ENCODE data around the gene PLPP3. TPM values are rescaled to one million over a fixed set of nuclear protein-coding genes. Genes with fewer than 3 reads are reported as not detected.

The PLPP3 gene
- total RNA-seq, 1 experiment from 2014 or later: 26.5 TPM

DNA sequence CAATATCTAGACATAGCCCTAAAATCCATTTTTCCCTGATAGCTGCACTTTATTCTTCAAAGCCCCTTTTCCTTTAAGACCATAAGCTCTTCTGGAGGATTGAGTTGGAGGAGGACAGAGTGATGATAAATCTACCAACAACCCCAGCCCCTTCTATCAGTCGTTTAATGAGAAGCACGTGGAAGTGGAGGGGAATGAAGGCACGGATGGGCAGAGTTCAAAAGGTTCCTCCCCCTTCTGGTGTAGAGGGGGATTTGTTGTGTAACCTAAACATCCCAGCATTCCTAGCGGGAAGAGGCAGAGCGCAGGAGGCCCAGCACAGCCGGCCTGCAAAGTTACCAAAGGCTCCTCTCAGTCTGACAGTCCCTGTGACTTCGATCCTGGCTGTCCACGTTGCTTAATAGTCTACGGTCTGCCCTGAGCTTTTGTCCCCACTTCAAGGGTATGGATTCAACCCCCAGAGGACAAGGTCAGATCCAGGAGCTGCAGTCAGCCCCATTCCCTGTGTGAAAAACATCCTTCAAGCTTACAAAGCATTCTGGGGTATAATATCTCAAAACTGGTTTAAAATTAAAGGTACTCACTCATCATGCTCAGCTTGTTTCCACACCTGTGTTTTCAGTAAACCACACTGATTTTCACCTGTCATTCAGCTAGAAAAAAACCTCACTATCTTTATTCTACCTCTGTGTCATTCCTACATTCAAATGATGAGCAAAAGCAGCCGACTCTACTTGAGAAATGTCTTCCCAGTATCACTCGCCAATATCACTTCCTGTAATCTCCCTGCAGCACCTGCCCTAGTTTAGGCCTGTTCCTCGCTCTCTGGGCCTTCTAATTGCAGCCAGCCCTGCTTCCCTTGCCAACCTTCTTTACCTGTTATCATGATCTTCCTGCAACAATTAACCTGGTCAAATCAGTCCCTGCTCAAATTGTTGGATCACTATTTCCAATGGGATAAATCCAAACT is 117.9 kb downstream of the PLPP3 start:
- DNase-seq (ENCODE audit: low read depth, low spot score): no peak
- in situ Hi-C loops (cut with HindIII; ENCODE audit: low pct_unique_long_range_greater_than_20kb, low sequenced_read_pairs): no loop called here

DNA sequence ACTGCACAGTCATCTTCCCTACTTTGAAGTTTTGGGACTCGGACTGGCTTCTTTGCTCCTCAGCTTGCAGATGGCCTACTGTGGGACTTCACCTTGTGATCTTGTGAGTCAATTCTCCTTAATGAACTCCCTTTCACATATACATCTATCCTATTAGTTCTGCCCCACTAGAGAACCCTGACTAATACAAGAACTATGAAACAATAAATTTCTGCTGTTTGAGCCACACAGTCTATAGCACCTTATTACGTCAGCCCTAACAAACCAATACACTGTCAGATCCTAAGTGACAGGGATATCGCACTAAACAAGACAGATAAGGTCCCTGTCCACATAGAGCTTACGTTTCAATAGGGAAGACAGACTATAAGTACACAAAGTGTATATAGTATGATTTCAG is 120.1 kb downstream of the PLPP3 start:
- in situ Hi-C loops (cut with HindIII; ENCODE audit: low pct_unique_long_range_greater_than_20kb, low sequenced_read_pairs): no loop called here
- no peak for DNase-seq (ENCODE audit: low read depth, low spot score)

DNA sequence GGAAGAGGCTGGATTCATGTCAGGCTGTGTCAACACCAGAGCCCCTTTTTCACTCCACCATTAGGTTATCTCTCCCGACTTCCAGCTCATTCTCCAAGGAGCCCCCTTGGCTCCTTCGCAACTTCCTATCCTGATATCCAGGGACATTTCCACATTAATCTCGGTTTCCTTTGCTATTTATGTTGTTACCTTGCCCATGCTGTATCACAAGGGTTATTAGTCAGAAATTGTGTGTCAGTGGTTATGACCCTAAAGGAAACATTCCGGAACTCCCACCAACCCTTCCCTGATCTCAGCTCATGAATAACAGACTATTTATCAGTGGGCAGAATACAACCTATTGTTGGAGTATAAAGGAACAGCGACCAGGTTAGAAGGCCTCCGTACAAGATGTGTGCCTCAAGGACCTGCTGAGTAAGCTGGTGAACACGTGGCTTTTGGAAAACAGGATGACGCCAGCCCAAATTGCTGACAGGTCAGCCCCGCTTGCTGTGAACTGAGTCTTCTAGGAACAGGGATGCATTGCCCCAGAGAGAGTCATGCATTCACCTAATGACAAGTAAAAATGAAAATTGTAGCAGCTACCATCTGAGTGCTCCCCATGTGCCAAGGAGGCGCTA is 121.5 kb downstream of the PLPP3 start:
- in situ Hi-C loops (cut with HindIII; ENCODE audit: low pct_unique_long_range_greater_than_20kb, low sequenced_read_pairs): no loop called here
- peak; percentile 45 for DNase-seq (ENCODE audit: low read depth, low spot score)

DNA sequence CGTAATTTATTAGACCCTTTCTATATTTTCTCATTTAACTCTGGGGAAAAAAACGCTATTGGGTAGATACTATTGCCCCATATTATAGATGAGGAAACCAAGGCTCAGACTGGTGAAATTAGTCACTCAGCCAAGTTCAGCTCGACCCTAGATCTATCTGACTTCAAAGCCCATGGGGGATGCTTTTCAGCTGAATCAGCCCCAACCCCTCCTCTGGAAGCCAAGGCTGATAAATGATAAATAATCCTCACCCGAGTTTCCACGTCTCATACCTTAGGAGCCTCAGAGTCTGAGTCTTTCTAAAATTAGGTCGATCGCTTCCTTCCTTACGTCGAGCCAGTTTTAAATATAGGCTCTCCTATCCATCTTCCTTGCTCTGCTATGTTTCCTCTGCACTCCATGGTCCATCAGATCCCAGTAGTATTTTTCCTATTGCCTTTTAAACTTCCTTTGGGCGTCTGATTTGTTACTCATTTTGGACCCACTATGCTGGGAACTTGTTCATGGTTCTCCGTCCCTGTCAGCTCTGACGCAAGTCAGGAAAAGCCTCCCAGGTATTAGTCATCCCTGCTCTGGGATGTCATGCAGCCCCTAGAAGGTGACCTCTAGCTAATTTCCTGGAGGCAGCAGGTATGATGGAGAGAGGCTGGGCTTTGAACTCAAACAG is 122.8 kb downstream of the PLPP3 start:
- in situ Hi-C loops (cut with HindIII; ENCODE audit: low pct_unique_long_range_greater_than_20kb, low sequenced_read_pairs): no loop called here
- DNase-seq (ENCODE audit: low read depth, low spot score): no peak

DNA sequence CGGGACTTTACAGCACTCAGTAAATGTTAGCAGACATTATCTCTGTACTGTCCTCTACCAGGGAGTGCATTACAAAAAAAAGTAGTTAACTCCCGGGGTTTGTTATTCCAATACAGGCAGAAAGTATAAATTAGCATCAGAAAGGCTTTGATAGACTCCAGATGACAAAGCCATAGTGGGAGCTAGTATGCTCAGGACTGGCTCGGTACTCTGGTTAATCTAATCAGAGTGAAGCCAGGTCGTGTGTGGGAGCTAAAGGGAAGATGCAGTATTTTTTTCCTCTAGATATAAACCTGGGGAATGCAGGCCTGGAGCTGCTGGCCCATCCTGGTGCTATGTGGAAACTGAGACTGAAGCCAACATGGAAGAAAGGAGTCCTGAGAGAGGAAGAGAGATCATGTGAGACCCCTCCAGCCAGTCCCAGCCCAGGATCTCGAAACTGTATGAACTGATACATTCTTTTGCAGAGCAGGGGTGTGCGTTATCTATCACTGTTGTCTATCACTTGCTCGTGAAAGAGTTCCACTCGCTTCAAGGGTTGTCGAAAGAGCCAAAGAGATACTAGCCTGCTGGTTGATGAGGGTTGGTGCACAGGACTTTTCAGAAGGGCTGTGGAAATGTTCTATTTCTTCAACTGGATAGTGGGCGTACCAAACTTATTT is 125.8 kb downstream of the PLPP3 start:
- DNase-seq (ENCODE audit: low read depth, low spot score): no peak
- in situ Hi-C loops (cut with HindIII; ENCODE audit: low pct_unique_long_range_greater_than_20kb, low sequenced_read_pairs): no loop called here

DNA sequence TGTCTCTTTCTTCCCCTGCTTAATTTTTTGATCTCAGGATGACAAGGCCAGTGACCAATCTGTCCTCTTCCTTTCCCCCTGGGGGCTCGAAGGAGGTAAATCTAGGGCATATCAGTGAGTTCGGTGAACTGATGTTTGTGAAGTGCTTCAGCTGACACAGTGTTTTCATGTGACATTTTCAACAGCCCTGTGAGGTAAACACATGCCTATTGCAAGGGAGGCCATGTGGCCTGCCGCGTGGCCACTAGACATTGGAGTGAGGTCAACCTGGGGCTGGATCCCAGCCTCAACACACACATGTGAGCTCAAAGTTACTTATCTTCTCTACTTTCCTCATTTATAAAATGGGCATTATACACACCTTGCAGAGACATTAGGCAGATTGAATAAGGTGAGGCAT is 126.3 kb downstream of the PLPP3 start:
- in situ Hi-C loops (cut with HindIII; ENCODE audit: low pct_unique_long_range_greater_than_20kb, low sequenced_read_pairs): no loop called here

DNA sequence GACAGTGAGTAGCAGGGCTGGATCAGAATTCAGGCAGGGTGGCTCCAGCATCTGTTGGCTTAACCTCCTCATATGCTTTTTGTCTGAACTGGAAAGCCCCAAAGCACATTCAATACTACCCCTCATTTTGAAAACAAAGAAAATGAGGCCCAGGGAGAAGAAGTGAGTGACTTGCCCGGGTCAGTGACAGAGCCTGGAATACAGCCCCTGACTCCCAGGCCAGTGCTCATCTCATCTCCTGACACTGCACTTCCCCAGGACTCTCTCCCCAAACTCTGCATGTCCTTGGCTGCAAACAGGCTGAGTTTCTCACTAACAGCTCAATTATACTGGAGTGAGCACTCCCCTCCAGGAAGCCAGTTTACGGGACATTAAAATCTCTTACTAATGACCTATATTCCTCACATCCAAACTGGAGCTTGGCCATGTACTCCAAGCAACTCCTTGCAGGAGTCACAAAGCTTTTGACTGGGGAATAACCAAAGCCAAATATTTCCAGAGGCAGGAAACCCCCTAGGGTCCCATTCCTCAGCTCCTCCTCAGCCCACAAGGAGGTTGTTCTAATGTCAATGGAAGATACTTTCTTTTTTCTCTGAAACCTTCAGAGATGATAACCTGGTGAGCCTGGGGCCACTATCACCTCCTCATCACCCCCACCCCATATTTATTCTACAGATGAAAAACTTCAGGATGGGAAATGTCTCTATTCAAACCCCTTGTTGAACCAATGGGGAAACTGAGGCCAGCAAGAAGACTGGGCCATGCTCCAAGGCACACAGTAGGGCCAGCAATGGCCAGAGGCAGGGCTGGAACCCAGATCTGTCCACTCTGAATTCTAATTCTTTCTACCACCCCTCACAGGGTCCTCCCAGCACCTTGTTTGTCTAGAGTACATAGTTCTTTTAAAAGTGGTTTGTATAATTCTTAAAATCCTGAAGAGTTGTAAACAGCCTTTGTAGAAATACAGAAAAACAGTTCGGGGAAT is 127.0 kb downstream of the PLPP3 start:
- no peak for DNase-seq (ENCODE audit: low read depth, low spot score)
- in situ Hi-C loops (cut with HindIII; ENCODE audit: low pct_unique_long_range_greater_than_20kb, low sequenced_read_pairs): no loop called here

More for the DNA sequence above, 126.3 kb downstream of the PLPP3 start:
- no peak for DNase-seq (ENCODE audit: low read depth, low spot score)

DNA sequence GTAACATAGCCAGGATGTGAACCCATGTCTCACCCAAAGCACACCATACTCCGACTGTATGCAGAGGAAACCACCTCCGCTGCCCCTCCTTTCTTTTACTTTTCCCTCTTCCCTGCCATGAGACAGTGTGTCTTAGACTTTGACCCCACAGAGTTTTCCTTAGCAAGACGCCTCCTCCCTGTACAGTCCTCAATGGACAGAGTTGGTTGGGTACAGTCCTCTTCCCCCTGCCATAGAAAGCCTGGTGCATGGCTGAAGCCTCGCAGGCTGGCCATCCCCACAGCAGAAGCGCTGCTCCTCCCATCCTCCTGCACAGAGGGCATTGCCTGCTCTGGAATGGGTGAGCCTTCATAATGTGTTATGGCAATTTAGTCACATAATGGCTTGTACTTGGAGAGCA is 127.9 kb downstream of the PLPP3 start:
- in situ Hi-C loops (cut with HindIII; ENCODE audit: low pct_unique_long_range_greater_than_20kb, low sequenced_read_pairs): no loop called here
- no peak for DNase-seq (ENCODE audit: low read depth, low spot score)

DNA sequence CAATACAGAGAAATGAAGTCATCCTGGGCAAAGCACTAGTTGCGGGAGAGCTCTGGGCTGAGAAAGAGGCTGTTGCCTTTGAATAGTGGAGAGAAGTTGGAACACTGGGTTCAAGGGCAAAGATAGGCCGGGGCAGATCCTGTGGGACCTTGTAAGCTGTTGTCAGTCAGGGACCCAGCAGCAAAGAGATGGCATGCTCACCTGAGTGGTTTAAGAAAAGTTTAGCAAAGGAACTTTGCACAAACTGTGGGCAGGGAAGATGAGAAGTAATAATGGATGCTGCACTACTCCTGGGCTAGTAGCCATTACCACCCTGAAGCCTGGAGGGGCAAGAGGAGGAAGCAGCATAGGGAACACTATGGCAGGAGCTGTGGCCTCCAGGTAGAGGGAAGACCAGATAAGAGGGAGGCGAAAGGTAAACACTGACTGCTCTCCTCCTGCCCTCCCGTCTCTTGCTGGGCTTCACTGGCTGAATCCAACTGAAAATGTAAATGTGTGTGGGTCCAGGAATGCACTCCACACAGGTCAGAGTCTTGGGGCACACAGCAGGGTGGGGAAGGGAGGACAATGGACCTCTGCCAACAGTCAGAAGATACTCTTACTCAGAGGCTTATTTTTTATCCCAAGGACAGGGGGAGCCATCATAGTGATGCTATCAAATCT is 129.2 kb downstream of the PLPP3 start:
- in situ Hi-C loops (cut with HindIII; ENCODE audit: low pct_unique_long_range_greater_than_20kb, low sequenced_read_pairs): no loop called here
- DNase-seq (ENCODE audit: low read depth, low spot score): no peak

DNA sequence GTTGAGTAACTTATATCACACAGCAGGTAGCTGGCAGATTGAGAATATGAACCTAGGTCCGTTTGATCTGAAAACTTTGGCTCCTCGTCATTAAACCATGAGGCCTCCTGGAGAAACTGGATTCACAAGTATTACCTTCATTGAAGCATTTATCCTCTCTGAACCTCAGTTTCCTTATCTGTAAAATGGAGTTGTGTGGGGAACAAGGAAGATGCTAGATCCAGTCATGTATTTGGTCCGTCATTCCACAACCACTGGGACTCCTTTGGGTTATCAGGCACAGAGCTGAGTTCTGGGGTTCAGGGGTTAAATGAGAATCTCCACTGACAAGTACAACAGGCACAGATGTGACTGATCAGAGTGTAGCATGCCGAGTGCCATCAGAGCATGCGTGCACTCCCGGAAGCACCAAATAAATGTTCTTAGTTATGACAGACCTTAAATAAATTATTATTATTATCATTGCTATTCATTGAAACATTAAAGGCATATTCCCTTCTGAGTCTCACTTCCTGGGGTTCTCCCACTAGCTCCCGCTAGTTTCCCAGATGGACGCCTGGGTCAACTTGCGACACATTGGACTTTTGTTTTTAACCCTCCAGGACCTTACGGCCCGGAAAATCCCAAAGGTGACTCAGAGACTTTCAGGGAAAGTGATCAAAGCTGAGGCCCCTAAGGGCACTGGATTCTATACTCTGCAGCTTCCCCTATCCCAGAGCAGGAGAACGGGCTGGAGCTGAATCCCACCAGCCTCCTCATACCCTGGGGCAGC is 130.6 kb downstream of the PLPP3 start:
- in situ Hi-C loops (cut with HindIII; ENCODE audit: low pct_unique_long_range_greater_than_20kb, low sequenced_read_pairs): no loop called here
- DNase-seq (ENCODE audit: low read depth, low spot score): no peak

DNA sequence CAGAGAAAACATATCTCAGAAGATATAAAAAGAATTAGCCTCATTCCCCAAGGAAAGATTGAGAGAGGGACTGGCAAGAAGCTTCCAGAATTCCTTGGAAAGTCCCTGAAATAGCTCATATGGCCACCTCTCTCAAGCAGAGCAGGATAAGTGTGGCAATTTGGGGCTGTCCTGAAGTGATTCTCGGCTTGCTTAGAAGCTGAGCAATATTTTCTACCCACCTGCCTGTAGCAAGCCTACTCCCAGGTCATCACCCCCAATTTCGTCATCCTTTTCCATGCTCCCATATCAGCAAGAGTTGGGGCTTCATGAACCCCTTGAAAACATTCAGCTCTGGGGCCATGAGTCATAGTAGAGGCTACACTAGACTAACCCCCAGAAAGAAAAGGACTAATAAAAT is 131.5 kb downstream of the PLPP3 start:
- DNase-seq (ENCODE audit: low read depth, low spot score): no peak
- in situ Hi-C loops (cut with HindIII; ENCODE audit: low pct_unique_long_range_greater_than_20kb, low sequenced_read_pairs): no loop called here

DNA sequence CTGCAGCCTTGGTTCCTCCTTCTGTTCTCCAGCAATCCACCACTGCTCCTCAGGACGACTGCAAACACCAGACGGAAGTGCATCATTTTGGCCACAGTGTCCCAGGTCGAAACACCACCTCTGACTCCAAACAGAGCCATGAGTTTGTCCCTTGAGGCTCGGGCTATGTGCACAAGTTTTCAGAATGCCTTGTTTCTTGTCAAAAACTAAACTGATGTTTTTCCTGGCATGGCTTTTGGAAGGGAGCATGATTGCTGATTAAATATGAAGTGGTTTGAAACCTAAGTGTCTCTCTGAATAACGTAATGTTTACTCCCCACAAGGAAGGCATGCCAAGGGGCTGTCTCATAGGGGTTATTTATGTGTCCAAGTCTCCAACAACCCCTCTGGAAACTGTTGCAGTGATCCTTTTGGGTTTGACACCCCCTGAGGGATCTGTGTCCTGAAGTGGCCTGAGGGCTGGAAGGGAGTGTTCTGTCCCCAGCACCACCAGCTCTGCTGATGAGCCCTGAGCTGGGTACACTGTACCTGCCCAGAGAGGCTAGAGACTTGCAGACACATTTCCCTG is 132.7 kb downstream of the PLPP3 start:
- DNase-seq (ENCODE audit: low read depth, low spot score): no peak
- in situ Hi-C loops (cut with HindIII; ENCODE audit: low pct_unique_long_range_greater_than_20kb, low sequenced_read_pairs): no loop called here

DNA sequence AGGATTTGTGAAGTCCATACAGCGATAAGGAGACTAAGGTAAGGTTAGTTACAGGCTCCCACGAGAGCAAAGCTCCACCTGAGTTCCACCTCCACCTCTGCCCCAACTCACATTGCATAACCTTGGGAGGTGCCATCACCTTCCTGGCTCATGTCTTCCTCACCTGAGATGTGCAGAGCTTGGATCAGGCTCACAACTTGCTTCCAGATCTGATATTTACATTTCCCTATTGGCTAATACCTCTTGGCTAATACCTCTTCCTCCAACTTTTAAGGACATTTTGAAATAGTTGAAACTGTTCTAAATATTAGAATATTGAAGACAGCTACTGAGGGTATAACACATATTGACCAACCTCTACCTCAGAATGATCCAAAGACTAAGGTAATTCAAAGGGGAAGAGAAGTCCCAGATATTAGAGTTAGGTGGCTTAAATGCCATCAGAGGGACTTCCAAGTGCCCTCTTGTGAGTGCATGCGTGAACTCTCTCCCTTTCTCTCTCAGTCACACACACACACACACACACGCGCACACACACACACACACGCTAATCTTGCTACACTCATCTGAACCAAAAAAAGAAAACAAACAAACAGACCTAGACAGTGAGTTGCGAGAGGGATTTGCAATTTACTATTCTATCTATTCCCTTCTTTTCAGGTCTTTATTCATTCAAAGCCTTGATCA is 134.3 kb downstream of the PLPP3 start:
- DNase-seq (ENCODE audit: low read depth, low spot score): no peak
- in situ Hi-C loops (cut with HindIII; ENCODE audit: low pct_unique_long_range_greater_than_20kb, low sequenced_read_pairs): no loop called here

Measured in SK-MEL-5 (cell line).